ENCODE data around the gene CPED1.
"Not testable (repeated sequence)": the region's sequence is repeated elsewhere in the genome, so short reads cannot be mapped to it uniquely, and the experiment has no call there.

Gene CPED1

GRCh38 chr7:121202834-121203233 is 214.3 kb downstream of the CPED1 start:
- H3K27ac ChIP-seq, result no peak overlapping the region
- TF ChIP-seq CTCF (conservative IDR thresholded peaks at IDR 0.05) (no peak), ZFX (IDR thresholded peaks at IDR 0.05) (no peak)

- TF ChIP-seq ZFX (IDR thresholded peaks at IDR 0.05) (no peak), CTCF (conservative IDR thresholded peaks at IDR 0.05) (no peak)
- no peak overlapping the region for H3K27ac ChIP-seq
These were observed 216.0 kb downstream of the CPED1 start for GRCh38 chr7:121204537-121204936.

GRCh38 chr7:121205777-121206176 is 217.3 kb downstream of the CPED1 start:
- H3K27ac ChIP-seq, result no peak overlapping the region
- TF ChIP-seq CTCF (conservative IDR thresholded peaks at IDR 0.05) (no peak), ZFX (IDR thresholded peaks at IDR 0.05) (no peak)

GRCh38 chr7:121211253-121211652 is 222.7 kb downstream of the CPED1 start:
- TF ChIP-seq CTCF (conservative IDR thresholded peaks at IDR 0.05) (no peak), ZFX (IDR thresholded peaks at IDR 0.05) (no peak)
- H3K27ac ChIP-seq, result no peak overlapping the region

GRCh38 chr7:121212036-121212435 is 223.5 kb downstream of the CPED1 start:
- H3K27ac ChIP-seq, result no peak overlapping the region
- no peak for TF ChIP-seq ZFX (IDR thresholded peaks at IDR 0.05)
- TF ChIP-seq CTCF (conservative IDR thresholded peaks at IDR 0.05), result no peak

GRCh38 chr7:121214657-121215056 is 226.1 kb downstream of the CPED1 start:
- no peak overlapping the region for H3K27ac ChIP-seq
- TF ChIP-seq CTCF (conservative IDR thresholded peaks at IDR 0.05), result no peak
- TF ChIP-seq ZFX (IDR thresholded peaks at IDR 0.05), result no peak

GRCh38 chr7:121219026-121219425 is 230.5 kb downstream of the CPED1 start:
- no peak overlapping the region for H3K27ac ChIP-seq
- TF ChIP-seq CTCF (conservative IDR thresholded peaks at IDR 0.05) (no peak), ZFX (IDR thresholded peaks at IDR 0.05) (no peak)

- not testable (repeated sequence) for H3K27ac ChIP-seq
These were observed 232.6 kb downstream of the CPED1 start for GRCh38 chr7:121221108-121221507.

Data from C4-2B (cell line).